MCF 10A (cell line): ENCODE data around the gene IFIT3. TPM values are rescaled to one million over a fixed set of nuclear protein-coding genes. Genes with fewer than 3 reads are reported as not detected.

Experiments
- BruUV-seq: library from RNA; stranded (reverse); fragments of 400-500 nt; replicated peaks from 2 replicates; lab custom pipeline; 2021; lab: Mats Ljungman, UMichigan
- CTCF ChIA-PET: fragments of 300-600 bp; sonication (Branson Sonifier 250); formaldehyde crosslinking; extraction: SDS; loops from one replicate; lab custom pipeline; 2021; ENCODE audit warnings: antibody characterized with exemption, inconsistent platforms; lab: Yijun Ruan, JAX
- POLR2A ChIA-PET: fragments of 300-600, 350-650 bp; sonication (Branson Sonifier 250); formaldehyde crosslinking; extraction: SDS; loops from one replicate; lab custom pipeline; 2020; ENCODE audit warnings: antibody characterized with exemption, inconsistent platforms; lab: Yijun Ruan, JAX
- DNase-seq: peaks from one replicate; pipeline ENCODE4 v3.0.0-alpha.2; 2018; ENCODE audit not compliant: unreplicated experiment
- H3K27ac Mint-ChIP-seq: one replicate; pipeline ENCODE4 v1.8.0; 2022; ENCODE audit warnings: mild to moderate bottlenecking, low read depth, mixed read lengths; ENCODE audit not compliant: unreplicated experiment
- H3K27me3 Mint-ChIP-seq: one replicate; pipeline ENCODE4 v1.8.0; 2022; ENCODE audit warnings: mixed read lengths; ENCODE audit not compliant: insufficient read depth, unreplicated experiment
- H3K36me3 Mint-ChIP-seq: one replicate; pipeline ENCODE4 v1.8.0; 2022; ENCODE audit warnings: mild to moderate bottlenecking, moderate library complexity, mixed read lengths; ENCODE audit not compliant: insufficient read depth, unreplicated experiment
- H3K4me1 Mint-ChIP-seq: one replicate; pipeline ENCODE4 v1.8.0; 2022; ENCODE audit warnings: mixed read lengths; ENCODE audit not compliant: insufficient read depth, unreplicated experiment
- H3K4me3 Mint-ChIP-seq: one replicate; pipeline ENCODE4 v1.8.0; 2022; ENCODE audit warnings: mild to moderate bottlenecking, moderate library complexity, mixed read lengths; ENCODE audit not compliant: unreplicated experiment
- H3K9me3 Mint-ChIP-seq: one replicate; pipeline ENCODE4 v1.8.0; 2022; ENCODE audit warnings: mixed read lengths; ENCODE audit not compliant: unreplicated experiment
- intact Hi-C: fragments of 100-400 bp; cut with micrococcal nuclease; formaldehyde crosslinking; loops from 2 replicates; pipeline ENCODE4 v1.14.1; 2022
- total RNA-seq: library from RNA; stranded (reverse); gene quantifications from 2 replicates; pipeline ENCODE4 v1.2.3, GENCODE V29; 2022
- TF ChIP-seq, protein P1 (sequence below): fragments of 200-600 bp; IDR thresholded peaks from one replicate; pipeline ENCODE4 v1.8.0; 2022; ENCODE audit warnings: antibody characterized with exemption, mild to moderate bottlenecking; ENCODE audit not compliant: unreplicated experiment

IFIT3 gene
- total RNA-seq, 1 experiment from 2014 or later: 1.4 TPM

GRCh38 chr10:89279421-89279869, 48.4 kb upstream of the IFIT3 start:
- peak; percentile 94 for DNase-seq
- ChIA-PET POLR2A (interaction anchor here (0.5 to 4.9 kb wide), 11 partner anchors 14 to 494 kb away, joined by 3 to 66 read pairs (median 7); partner anchors contain the start of genes IFIT2, IFIT3 and LIPA), CTCF (interaction anchor here (2.0 kb wide), 1 partner anchor 22 kb away, joined by 6 read pairs; the partner anchor contains the start of gene IFIT2)
- BruUV-seq: no TSS peak
- Mint-ChIP-seq H3K4me1 (peaks cover 59% of the 10 kb centered on the region), H3K27ac (peak overlapping the region; percentile 100), H3K27me3 (no peaks in the 10 kb centered on the region), H3K36me3 (peaks cover 6% of the 10 kb centered on the region), H3K4me3 (peak overlapping the region; percentile 13), H3K9me3 (no peaks in the 10 kb centered on the region)
- intact Hi-C loops: no loop called here
- TF ChIP-seq, protein P1, sequence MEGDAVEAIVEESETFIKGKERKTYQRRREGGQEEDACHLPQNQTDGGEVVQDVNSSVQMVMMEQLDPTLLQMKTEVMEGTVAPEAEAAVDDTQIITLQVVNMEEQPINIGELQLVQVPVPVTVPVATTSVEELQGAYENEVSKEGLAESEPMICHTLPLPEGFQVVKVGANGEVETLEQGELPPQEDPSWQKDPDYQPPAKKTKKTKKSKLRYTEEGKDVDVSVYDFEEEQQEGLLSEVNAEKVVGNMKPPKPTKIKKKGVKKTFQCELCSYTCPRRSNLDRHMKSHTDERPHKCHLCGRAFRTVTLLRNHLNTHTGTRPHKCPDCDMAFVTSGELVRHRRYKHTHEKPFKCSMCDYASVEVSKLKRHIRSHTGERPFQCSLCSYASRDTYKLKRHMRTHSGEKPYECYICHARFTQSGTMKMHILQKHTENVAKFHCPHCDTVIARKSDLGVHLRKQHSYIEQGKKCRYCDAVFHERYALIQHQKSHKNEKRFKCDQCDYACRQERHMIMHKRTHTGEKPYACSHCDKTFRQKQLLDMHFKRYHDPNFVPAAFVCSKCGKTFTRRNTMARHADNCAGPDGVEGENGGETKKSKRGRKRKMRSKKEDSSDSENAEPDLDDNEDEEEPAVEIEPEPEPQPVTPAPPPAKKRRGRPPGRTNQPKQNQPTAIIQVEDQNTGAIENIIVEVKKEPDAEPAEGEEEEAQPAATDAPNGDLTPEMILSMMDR: no peak

DNA sequence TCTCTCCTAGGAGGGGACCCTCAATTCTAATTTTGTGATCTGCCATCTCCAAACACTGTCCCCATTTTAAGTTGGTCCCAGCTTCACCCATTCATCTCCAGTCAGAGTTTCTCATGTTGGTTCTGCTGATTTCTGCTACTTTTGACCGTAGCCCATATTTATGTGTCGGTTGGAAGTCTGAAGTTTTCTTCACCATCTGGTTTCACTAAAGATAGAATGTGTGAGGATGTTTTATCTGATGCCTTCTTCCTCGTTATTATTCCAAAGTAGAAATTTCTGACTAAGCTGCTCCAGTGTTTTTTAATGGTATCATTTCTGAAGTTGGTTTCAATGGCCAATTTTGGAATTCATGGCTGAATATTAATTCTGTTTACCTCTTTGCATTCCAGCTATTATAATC, 47.3 kb upstream of the IFIT3 start:
- no peaks in the 10 kb centered on the region for H3K27me3 Mint-ChIP-seq
- H3K36me3 Mint-ChIP-seq: peaks cover under 1% of the 10 kb centered on the region
- TF ChIP-seq, protein P1: no peak
- no peak overlapping the region for H3K27ac Mint-ChIP-seq
- intact Hi-C loops: no loop called here
- no peak for DNase-seq
- H3K9me3 Mint-ChIP-seq: no peaks in the 10 kb centered on the region
- CTCF ChIA-PET: interaction anchor here (0.6 kb wide), 2 partner anchors 99 to 1698 kb away, joined by 3 to 4 read pairs; no protein-coding TSS in a partner anchor
- BruUV-seq: no TSS peak
- POLR2A ChIA-PET: interaction anchor here (0.9 to 2.8 kb wide), 4 partner anchors 15 to 72 kb away, joined by 3 to 12 read pairs (median 4); partner anchors contain the start of gene IFIT2
- peaks cover 60% of the 10 kb centered on the region for H3K4me1 Mint-ChIP-seq
- H3K4me3 Mint-ChIP-seq: no peak overlapping the region

- intact Hi-C loops: no loop called here
- TF ChIP-seq, protein P1: no peak
- Mint-ChIP-seq H3K4me1 (peaks cover 57% of the 10 kb centered on the region), H3K27ac (no peak overlapping the region), H3K9me3 (no peaks in the 10 kb centered on the region), H3K27me3 (no peaks in the 10 kb centered on the region), H3K36me3 (no peaks in the 10 kb centered on the region), H3K4me3 (no peak overlapping the region)
- CTCF ChIA-PET: interaction anchor here (1.7 kb wide), 1 partner anchor 20 kb away, joined by 7 read pairs; no protein-coding TSS in a partner anchor
- POLR2A ChIA-PET: interaction anchor here (0.6 to 1.2 kb wide), 2 partner anchors 9 to 66 kb away, joined by 3 read pairs; no protein-coding TSS in a partner anchor
- BruUV-seq: no TSS peak
- DNase-seq: no peak
Observed at GRCh38 chr10:89281606-89282395, 46.0 kb upstream of the IFIT3 start.
